Tibial nerve (tissue), 4 donors: ENCODE measurements around the gene PSMD12. TPM values are rescaled to one million over a fixed set of nuclear protein-coding genes. Genes with fewer than 3 reads are reported as not detected.
"Not testable (repeated sequence)": the region's sequence is repeated elsewhere in the genome, so short reads cannot be mapped to it uniquely, and the experiment has no call there.

Source experiments
- DNase-seq, 2 donors: peaks; one replicate each; pipeline ENCODE4 v3.0.0-alpha.2; 2019; ENCODE audit warnings: low spot score in 2 of 2
- H3K27ac ChIP-seq, 4 donors: fragments of 200-600 bp; sonication (generic) in 3 of 4; one replicate each; pipeline ENCODE4 v1.5.1; 2017 to 2019; ENCODE audit warnings: mild to moderate bottlenecking in 1 of 4
- H3K27me3 ChIP-seq, 2 donors: fragments of 200-600 bp; sonication (generic) in 1 of 2; one replicate each; pipeline versions ENCODE4 v1.5.1 to v1.6.0; 2017 to 2019
- H3K36me3 ChIP-seq, 3 donors: fragments of 200-600 bp; sonication (generic); one replicate each; pipeline ENCODE4 v1.5.1; 2018 to 2019
- H3K4me1 ChIP-seq, 4 donors: fragments of 200-600 bp; sonication (generic) in 3 of 4; one replicate each; pipeline ENCODE4 v1.5.1; 2017 to 2019
- H3K4me3 ChIP-seq, 4 donors: fragments of 200-600 bp; sonication (generic) in 3 of 4; one replicate each; pipeline ENCODE4 v1.5.1; 2017 to 2019; ENCODE audit warnings: mild to moderate bottlenecking in 1 of 4, moderate library complexity in 1 of 4
- H3K9me3 ChIP-seq, 4 donors: fragments of 200-600 bp; sonication (generic) in 3 of 4; one replicate each; pipeline ENCODE4 v1.5.1; 2017 to 2019
- CTCF ChIP-seq, 5 experiments: fragments of 200-600 bp in 3 of 5; fragments of 450-650 bp in 2 of 5; sonication (generic) in 3 of 5; IDR thresholded peaks; one replicate each; pipeline ENCODE4 v1.5.1; 2016 to 2019; ENCODE audit warnings: antibody characterized with exemption in 5 of 5, mild to moderate bottlenecking in 3 of 5, moderate library complexity in 2 of 5
- EP300 ChIP-seq, 2 donors: sonication (generic); formaldehyde crosslinking; IDR thresholded peaks; one replicate each; pipeline ENCODE4 v1.6.1; 2017; ENCODE audit warnings: antibody characterized with exemption in 2 of 2, mild to moderate bottlenecking in 1 of 2
- POLR2A ChIP-seq, 2 donors: fragments of 450-650 bp; IDR thresholded peaks; one replicate each; pipeline ENCODE4 v1.6.1; 2017; ENCODE audit warnings: antibody characterized with exemption in 2 of 2, mild to moderate bottlenecking in 2 of 2, moderate library complexity in 2 of 2
- WGBS, 2 donors: methylation state at CpG; one replicate each; pipeline ENCODE4 v1.1.5; 2018; 5-methylcytosine and 5-hydroxymethylcytosine counted together
- total RNA-seq, 4 donors: library from RNA; depleted of rRNA; stranded (reverse); fragments of >200 nt; gene quantifications; one replicate each; pipeline ENCODE4 v1.1.0, GENCODE V29; 2016

The PSMD12 gene
- total RNA-seq, 4 donors from 2014 or later = 16.1 to 24.7 (median 22.4) TPM

DNA sequence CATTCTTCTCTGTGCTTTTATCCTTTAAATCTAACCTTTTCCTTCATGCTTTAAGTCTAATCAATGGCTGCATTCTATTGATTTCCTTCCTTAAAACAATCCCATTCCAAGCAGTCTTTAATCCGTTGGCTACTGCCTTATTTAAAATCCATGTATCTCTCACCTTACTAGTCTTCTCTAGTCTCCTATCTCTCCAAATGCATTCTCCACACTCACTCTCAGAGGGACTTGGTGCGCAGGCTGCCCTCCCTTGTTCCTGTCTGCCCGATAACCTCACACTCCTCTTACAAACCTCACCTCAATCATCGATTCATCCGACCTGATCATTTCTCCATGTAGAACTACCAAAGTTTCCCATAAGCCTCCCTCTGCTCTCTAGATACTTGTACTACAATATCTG lies 23.1 kb downstream of the PSMD12 start:
- no peak for DNase-seq
- Histone ChIP-seq H3K27ac (no peak overlapping the region), H3K4me1 (no peaks in the 10 kb centered on the region), H3K9me3 (no peaks in the 10 kb centered on the region), H3K36me3 (peaks cover 0 to 98% (median 21%) of the 10 kb centered on the region in 3 donors), H3K4me3 (no peak overlapping the region), H3K27me3 (no peaks in the 10 kb centered on the region)
- WGBS, 2 donors = 90 to 92% methylated on average over 5 of the region's 5 CpGs
- no peak for TF ChIP-seq POLR2A (IDR thresholded peaks at IDR 0.05)
- no peak for TF ChIP-seq CTCF (IDR thresholded peaks at IDR 0.05)
- no peak for TF ChIP-seq EP300 (IDR thresholded peaks at IDR 0.05)

DNA sequence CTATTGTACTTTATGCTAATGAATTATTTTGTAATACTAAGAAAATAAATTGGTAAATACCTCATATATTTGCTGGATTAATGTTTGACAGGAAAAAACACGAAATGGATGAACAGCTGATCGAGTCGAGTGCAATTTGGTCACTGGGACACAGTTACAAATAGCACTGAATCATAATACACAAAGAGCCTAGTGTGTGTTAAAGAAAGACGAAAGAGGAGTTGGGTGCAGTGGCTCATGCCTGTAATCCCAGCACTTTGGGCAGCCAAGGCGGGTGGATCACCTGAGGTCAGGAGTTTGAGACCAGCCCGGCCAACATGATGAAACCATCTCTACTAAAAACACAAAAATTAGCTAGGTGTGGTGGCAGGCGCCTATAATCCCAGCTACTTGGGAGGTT lies 28.0 kb downstream of the PSMD12 start:
- H3K4me1 ChIP-seq, DNase-seq, H3K4me3 ChIP-seq, H3K9me3 ChIP-seq, H3K27me3 ChIP-seq, H3K27ac ChIP-seq: not testable (repeated sequence)
- WGBS, 2 donors = 84 to 93% methylated on average over 7 of the region's 7 CpGs
- H3K36me3 ChIP-seq = peaks cover 0 to 64% (median 6%) of the 10 kb centered on the region in 3 donors

GRCh38 chr17:67336859-67337258 lies 29.5 kb downstream of the PSMD12 start:
- no peaks in the 10 kb centered on the region for H3K27me3 ChIP-seq
- no peak for DNase-seq
- no peaks in the 10 kb centered on the region for H3K9me3 ChIP-seq
- H3K4me3 ChIP-seq = no peak overlapping the region
- no peak overlapping the region for H3K27ac ChIP-seq
- WGBS, 2 donors = 86 to 88% methylated on average over 12 of the region's 12 CpGs
- peaks cover 0 to 49% (median 6%) of the 10 kb centered on the region in 3 donors for H3K36me3 ChIP-seq
- H3K4me1 ChIP-seq = no peaks in the 10 kb centered on the region
- no peak for TF ChIP-seq POLR2A (IDR thresholded peaks at IDR 0.05)
- no peak for TF ChIP-seq EP300 (IDR thresholded peaks at IDR 0.05)
- TF ChIP-seq CTCF (IDR thresholded peaks at IDR 0.05) = no peak

DNA sequence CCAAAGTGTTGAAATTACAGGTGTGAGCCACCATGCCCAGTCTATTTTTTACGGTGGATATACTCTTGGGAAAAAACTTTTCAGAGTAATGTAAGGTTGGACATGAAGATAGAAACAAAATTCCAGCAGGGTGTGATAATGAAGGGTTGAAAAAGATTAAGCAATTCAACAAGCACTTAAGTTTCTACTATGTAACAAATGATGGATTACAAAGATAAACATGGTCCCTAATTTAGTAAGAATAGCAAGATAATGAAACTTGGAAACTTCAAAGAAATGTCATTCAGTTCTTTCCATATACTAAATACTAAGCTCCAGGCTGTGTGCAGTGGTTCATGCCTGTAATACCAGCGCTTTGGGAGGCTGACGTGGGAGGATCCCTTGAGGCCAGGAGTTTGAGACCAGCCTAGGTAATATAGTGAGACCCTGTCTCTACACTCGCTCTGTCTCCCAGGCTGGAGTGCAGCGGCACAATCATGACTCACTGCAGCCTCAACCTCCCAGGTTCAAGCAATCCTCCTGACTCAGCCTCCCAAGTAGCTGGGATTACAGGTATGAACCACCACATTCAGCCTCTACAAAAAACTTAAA lies 31.0 kb downstream of the PSMD12 start:
- TF ChIP-seq POLR2A (IDR thresholded peaks at IDR 0.05) (no peak), CTCF (IDR thresholded peaks at IDR 0.05) (no peak), EP300 (IDR thresholded peaks at IDR 0.05) (no peak)
- H3K9me3 ChIP-seq = no peaks in the 10 kb centered on the region
- no peak for DNase-seq
- H3K36me3 ChIP-seq = peaks cover 0 to 34% (median 0%) of the 10 kb centered on the region in 3 donors
- no peak overlapping the region for H3K4me3 ChIP-seq
- H3K4me1 ChIP-seq = no peaks in the 10 kb centered on the region
- WGBS, 2 donors = 76 to 87% methylated on average over 5 of the region's 5 CpGs
- H3K27me3 ChIP-seq = no peaks in the 10 kb centered on the region
- H3K27ac ChIP-seq = no peak overlapping the region

DNA sequence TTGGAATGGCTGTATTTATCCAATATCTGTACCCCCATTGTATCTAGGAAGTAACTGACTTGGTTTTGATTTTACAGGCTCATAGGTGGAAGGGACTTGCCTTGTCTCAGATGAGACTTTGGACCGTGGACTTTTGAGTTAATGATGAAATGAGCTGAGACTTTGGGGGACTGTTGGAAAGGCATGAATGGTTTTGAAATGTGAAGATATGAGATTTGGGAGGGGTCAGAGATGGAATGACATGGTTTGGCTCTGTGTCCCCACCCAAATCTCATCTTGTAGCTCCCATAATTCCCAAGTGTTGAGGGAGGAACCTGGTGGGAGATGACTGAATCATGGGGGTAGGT lies 34.2 kb downstream of the PSMD12 start:
- not testable (repeated sequence) for H3K36me3 ChIP-seq, H3K4me3 ChIP-seq, H3K27ac ChIP-seq, H3K27me3 ChIP-seq, H3K9me3 ChIP-seq, DNase-seq, H3K4me1 ChIP-seq
- 87 to 93% methylated on average over 1 of the region's 1 CpG for WGBS, 2 donors

DNA sequence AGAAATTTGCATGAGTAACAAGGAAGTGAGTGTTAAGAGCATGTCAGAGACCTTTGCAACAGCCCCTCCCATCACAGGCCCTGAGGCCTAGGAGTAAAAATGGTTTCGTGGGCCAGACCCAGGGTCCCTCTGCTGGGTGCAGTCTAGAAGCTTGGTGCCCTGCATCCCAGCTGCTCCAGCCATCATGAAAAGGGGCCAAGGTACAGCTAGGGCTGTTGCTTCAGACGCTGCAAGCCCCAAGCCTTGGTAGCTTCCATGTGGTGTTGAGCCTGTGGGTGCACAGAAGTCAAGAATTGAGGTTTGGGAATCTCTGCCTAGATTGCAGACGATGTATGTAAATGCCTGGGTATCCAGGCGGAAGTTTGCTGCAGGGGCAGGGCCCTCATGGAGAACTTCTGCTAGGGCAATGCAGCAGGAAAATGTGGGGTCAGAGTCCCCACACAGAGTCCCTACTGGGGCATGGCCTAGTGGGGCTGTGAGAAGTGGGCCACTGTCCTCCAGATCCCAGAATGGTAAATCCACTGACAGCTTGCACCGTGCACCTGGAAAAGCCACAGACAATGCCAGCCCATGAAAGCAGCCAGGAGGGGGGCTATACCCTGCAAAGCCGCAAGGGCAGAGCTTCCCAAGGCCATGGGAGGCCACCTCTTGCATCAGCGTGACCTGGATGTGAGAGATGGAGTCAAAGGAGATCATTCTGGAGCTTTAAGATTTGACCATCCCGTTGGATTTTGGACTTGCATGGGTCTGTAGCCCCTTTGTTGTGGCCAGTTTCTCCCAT lies 34.8 kb downstream of the PSMD12 start:
- not testable (repeated sequence) for H3K4me1 ChIP-seq, H3K27me3 ChIP-seq, H3K9me3 ChIP-seq, DNase-seq, H3K4me3 ChIP-seq, H3K27ac ChIP-seq, H3K36me3 ChIP-seq
- WGBS, 2 donors = 89 to 91% methylated on average over 6 to 8 of the region's 8 CpGs
